GM12875 (cell line): ENCODE data around the gene BCAS1.

Experiments used
- H3K4me3 ChIP-seq: one replicate; pipeline ENCODE4 v1.5.1; 2011; ENCODE audit warnings: low read depth, low read length, control low read depth
- CTCF ChIP-seq: IDR thresholded peaks from 2 replicates; pipeline ENCODE4 v1.5.1; 2011; ENCODE audit warnings: low read depth, mild to moderate bottlenecking, control low read depth, inconsistent platforms, low read length, moderate library complexity, borderline replicate concordance; ENCODE audit not compliant: insufficient read depth

The BCAS1 gene

GRCh38 chr20:54079652-54080051, 9.3 kb upstream of the BCAS1 start:
- no peak for TF ChIP-seq CTCF
- H3K4me3 ChIP-seq = no peak overlapping the region

GRCh38 chr20:54078296-54078984, 8.0 kb upstream of the BCAS1 start:
- H3K4me3 ChIP-seq = no peak overlapping the region
- TF ChIP-seq CTCF = no peak

GRCh38 chr20:54076259-54076658, 5.9 kb upstream of the BCAS1 start:
- TF ChIP-seq CTCF = no peak

GRCh38 chr20:54075322-54075721, 4.9 kb upstream of the BCAS1 start:
- H3K4me3 ChIP-seq = no peak overlapping the region
- no peak for TF ChIP-seq CTCF

More at GRCh38 chr20:54076259-54076658, 5.9 kb upstream of the BCAS1 start:
- no peak overlapping the region for H3K4me3 ChIP-seq

- no peak overlapping the region for H3K4me3 ChIP-seq
- no peak for TF ChIP-seq CTCF
Measured at GRCh38 chr20:54074511-54074910, 4.1 kb upstream of the BCAS1 start.

GRCh38 chr20:54073288-54073687, 2.9 kb upstream of the BCAS1 start:
- no peak overlapping the region for H3K4me3 ChIP-seq
- no peak for TF ChIP-seq CTCF

- TF ChIP-seq CTCF = no peak
Measured at GRCh38 chr20:54069501-54069971, 858 bp downstream of the BCAS1 start.

More at GRCh38 chr20:54069501-54069971, 858 bp downstream of the BCAS1 start:
- H3K4me3 ChIP-seq = no peak overlapping the region
